Body of pancreas (tissue), 4 donors: ENCODE results near the gene LSP1. TPM values are rescaled to one million over a fixed set of nuclear protein-coding genes. Genes with fewer than 3 reads are reported as not detected.

ENCODE experiments used
- ATAC-seq: fragments of 150-250 bp; one replicate; pipeline ENCODE4 v1.9.1; 2016
- DNase-seq, 4 donors: peaks; one replicate each; pipeline ENCODE4 v3.0.0-alpha.2; 2019
- H3K27ac ChIP-seq, 4 donors: fragments of 200-600 bp; sonication (generic); 1 replicate in 3 of 4; 2 replicates in 1 of 4; pipeline versions ENCODE4 v1.5.1 to v1.6.1; 2016 to 2019; ENCODE audit warnings: mild to moderate bottlenecking in 1 of 4, mixed read lengths in 1 of 4, moderate library complexity in 1 of 4
- H3K27me3 ChIP-seq, 2 donors: fragments of 200-600 bp; sonication (generic); one replicate each; pipeline ENCODE4 v1.6.0; 2016; ENCODE audit warnings: mild to moderate bottlenecking in 1 of 2
- H3K36me3 ChIP-seq, 2 donors: fragments of 200-600 bp; sonication (generic); replicated peaks in 1 of 2; 2 replicates each; pipeline ENCODE4 v1.5.1; 2016; ENCODE audit warnings: low read depth in 2 of 2; ENCODE audit not compliant: insufficient read depth in 1 of 2
- H3K4me1 ChIP-seq: fragments of 200-600 bp; sonication (generic); one replicate; pipeline ENCODE4 v1.6.0; 2016
- H3K4me3 ChIP-seq, 2 donors: fragments of 200-600 bp; sonication (generic); 1 replicate in 1 of 2; 2 replicates in 1 of 2; pipeline ENCODE4 v1.5.1; 2016 to 2019
- H3K9me3 ChIP-seq, 3 donors: fragments of 200-600 bp; sonication (generic); 1 replicate in 2 of 3; 2 replicates in 1 of 3; pipeline ENCODE4 v1.5.1; 2016
- CTCF ChIP-seq, 7 experiments: fragments of 450-650 bp in 4 of 7; fragments of 200-600 bp in 3 of 7; sonication (generic) in 3 of 7; IDR thresholded peaks; one replicate each; pipeline ENCODE4 v1.5.1; 2016 to 2019; ENCODE audit warnings: antibody characterized with exemption in 7 of 7
- POLR2A ChIP-seq, 3 donors: fragments of 450-650 bp; IDR thresholded peaks; one replicate each; pipeline ENCODE4 v1.6.1; 2016; ENCODE audit warnings: antibody characterized with exemption in 3 of 3, mild to moderate bottlenecking in 2 of 3
- WGBS, 2 donors: methylation state at CpG; one replicate each; pipeline ENCODE4 v1.1.5; 2017; 5-methylcytosine and 5-hydroxymethylcytosine counted together
- intact Hi-C: fragments of 100-400 bp; cut with DNase I; formaldehyde crosslinking; loops from one replicate; pipeline ENCODE4 v1.15.1; 2023
- total RNA-seq, 2 donors: library from RNA; depleted of rRNA; stranded (reverse); fragments of >200 nt; gene quantifications; one replicate each; pipeline ENCODE4 v1.1.0, GENCODE V29; 2016

LSP1 gene
- total RNA-seq, 2 donors from 2014 or later = 9.9 to 11.5 TPM

- TF ChIP-seq CTCF (IDR thresholded peaks at IDR 0.05) = no peak
- TF ChIP-seq POLR2A (IDR thresholded peaks at IDR 0.05) = no peak
- intact Hi-C loops = loop anchor here (5.0 kb wide), 2 partner anchors 54 to 124 kb away; partner anchors contain the start of gene KRTAP5-6
- H3K4me3 ChIP-seq = no peak overlapping the region
- H3K27ac ChIP-seq = no peak overlapping the region
- ATAC-seq (no peak), DNase-seq (no peak)
- peaks cover 29% of the 10 kb centered on the region for H3K4me1 ChIP-seq
- H3K36me3 ChIP-seq = no peaks in the 10 kb centered on the region
- H3K9me3 ChIP-seq = no peaks in the 10 kb centered on the region
- no peaks in the 10 kb centered on the region for H3K27me3 ChIP-seq
Measured at GRCh38 chr11:1821562-1821961, 31.3 kb upstream of the LSP1 start.

- DNase-seq (no peak), ATAC-seq (no peak)
- intact Hi-C loops = loop anchor here (5.0 kb wide), 2 partner anchors 56 to 126 kb away; partner anchors contain the start of gene KRTAP5-6
Measured at GRCh38 chr11:1822648-1823375, 30.1 kb upstream of the LSP1 start.

GRCh38 chr11:1823376-1824220 lies 29.3 kb upstream of the LSP1 start:
- intact Hi-C loops = loop anchor here (5.0 kb wide), 2 partner anchors 56 to 126 kb away; partner anchors contain the start of gene KRTAP5-6
- no peak overlapping the region for H3K4me3 ChIP-seq
- peak; percentile 45 to 79 (median 58) for DNase-seq
- no peaks in the 10 kb centered on the region for H3K36me3 ChIP-seq
- H3K27me3 ChIP-seq = no peaks in the 10 kb centered on the region
- TF ChIP-seq POLR2A (IDR thresholded peaks at IDR 0.05) = no peak
- TF ChIP-seq CTCF (IDR thresholded peaks at IDR 0.05) = no peak
- H3K9me3 ChIP-seq = no peaks in the 10 kb centered on the region
- no peak overlapping the region for H3K27ac ChIP-seq
- ATAC-seq = peak; percentile 24
- peaks cover 45% of the 10 kb centered on the region for H3K4me1 ChIP-seq
- WGBS, 2 donors = 76 to 100% methylated on average over 1 to 19 of the region's 19 CpGs

More at GRCh38 chr11:1822648-1823375, 30.1 kb upstream of the LSP1 start:
- 70 to 74% methylated on average over 2 to 8 of the region's 8 CpGs for WGBS, 2 donors
- TF ChIP-seq POLR2A (IDR thresholded peaks at IDR 0.05) = no peak
- TF ChIP-seq CTCF (IDR thresholded peaks at IDR 0.05) = no peak
- H3K36me3 ChIP-seq = no peaks in the 10 kb centered on the region
- no peaks in the 10 kb centered on the region for H3K27me3 ChIP-seq
- H3K4me1 ChIP-seq = peaks cover 42% of the 10 kb centered on the region
- no peak overlapping the region for H3K27ac ChIP-seq
- no peak overlapping the region for H3K4me3 ChIP-seq
- H3K9me3 ChIP-seq = no peaks in the 10 kb centered on the region

- Histone ChIP-seq H3K36me3 (no peaks in the 10 kb centered on the region), H3K27me3 (no peaks in the 10 kb centered on the region), H3K4me3 (no peak overlapping the region), H3K27ac (no peak overlapping the region), H3K9me3 (no peaks in the 10 kb centered on the region), H3K4me1 (peaks cover 45% of the 10 kb centered on the region)
- TF ChIP-seq CTCF (IDR thresholded peaks at IDR 0.05) (no peak), POLR2A (IDR thresholded peaks at IDR 0.05) (no peak)
- DNase-seq (no peak), ATAC-seq (no peak)
- 69 to 86% methylated on average over 8 to 22 of the region's 23 CpGs for WGBS, 2 donors
- intact Hi-C loops = loop anchor here (5.0 kb wide), 3 partner anchors 53 to 127 kb away; partner anchors contain the start of gene KRTAP5-6
Measured at GRCh38 chr11:1824221-1825038, 28.5 kb upstream of the LSP1 start.
